ENCODE measurements around the gene FAM107B. TPM values are rescaled to one million over a fixed set of nuclear protein-coding genes. Genes with fewer than 3 reads are reported as not detected.

The FAM107B gene
- total and polyA plus RNA-seq, 8 donors, result 22.6 to 105 (median 54.5) TPM

- Histone ChIP-seq H3K9me3 (no peaks in the 10 kb centered on the region), H3K36me3 (no peaks in the 10 kb centered on the region), H3K27ac (peak overlapping the region in 3 of 4 donors; percentile 4 to 78 (median 75)), H3K27me3 (no peaks in the 10 kb centered on the region), H3K4me1 (peaks cover 16 to 41% (median 36%) of the 10 kb centered on the region in 3 donors), H3K4me3 (no peak overlapping the region)
- no peak for TF ChIP-seq CTCF (IDR thresholded peaks at IDR 0.05)
- DNase-seq, result peak in 1 of 6 donors; percentile 42
- WGBS, 2 donors, result 2 to 4% methylated on average over 2 of the region's 2 CpGs
- intact Hi-C loops (cut with DNase I), result no loop called here
- ATAC-seq, result peak; percentile 89 to 94 (median 91)
- peak; percentile 20 for FAIRE-seq
Measured at GRCh38 chr10:14611968-14612693, 162.6 kb downstream of the FAM107B start.

- WGBS, 2 donors, result 57% methylated on average over 1 of the region's 1 CpG
- ATAC-seq (no peak), FAIRE-seq (no peak), DNase-seq (no peak)
- Histone ChIP-seq H3K27ac (no peak overlapping the region), H3K9me3 (no peaks in the 10 kb centered on the region), H3K4me3 (no peak overlapping the region), H3K4me1 (peaks cover 16 to 53% (median 44%) of the 10 kb centered on the region in 3 donors), H3K27me3 (no peaks in the 10 kb centered on the region), H3K36me3 (no peaks in the 10 kb centered on the region)
- no peak for TF ChIP-seq CTCF (IDR thresholded peaks at IDR 0.05)
- intact Hi-C loops (cut with DNase I), result no loop called here
Measured at GRCh38 chr10:14609178-14609577, 165.5 kb downstream of the FAM107B start.

- no peak for TF ChIP-seq CTCF (IDR thresholded peaks at IDR 0.05)
- Histone ChIP-seq H3K4me3 (no peak overlapping the region), H3K4me1 (peaks cover 16 to 53% (median 43%) of the 10 kb centered on the region in 3 donors), H3K27ac (peak overlapping the region in 1 of 4 donors; percentile 39), H3K9me3 (no peaks in the 10 kb centered on the region), H3K27me3 (no peaks in the 10 kb centered on the region), H3K36me3 (no peaks in the 10 kb centered on the region)
- FAIRE-seq, result no peak
- peak in 2 of 6 donors; percentile 26 to 55 for DNase-seq
- intact Hi-C loops (cut with DNase I), result no loop called here
- ATAC-seq, result peak in 2 of 4 donors; percentile 1 to 7
- WGBS, 2 donors, result 58 to 65% methylated on average over 4 of the region's 4 CpGs
Measured at GRCh38 chr10:14608381-14609001, 166.2 kb downstream of the FAM107B start.

GRCh38 chr10:14606633-14607032, 168.1 kb downstream of the FAM107B start:
- no peak for DNase-seq
- no peak overlapping the region for H3K27ac ChIP-seq
- intact Hi-C loops (cut with DNase I), result no loop called here
- ATAC-seq, result no peak
- no peaks in the 10 kb centered on the region for H3K27me3 ChIP-seq
- H3K36me3 ChIP-seq, result no peaks in the 10 kb centered on the region
- no peaks in the 10 kb centered on the region for H3K9me3 ChIP-seq
- H3K4me1 ChIP-seq, result peaks cover 16 to 41% (median 34%) of the 10 kb centered on the region in 3 donors
- WGBS, 2 donors, result 76 to 81% methylated on average over 2 of the region's 2 CpGs
- TF ChIP-seq CTCF (IDR thresholded peaks at IDR 0.05), result no peak
- H3K4me3 ChIP-seq, result no peak overlapping the region
- FAIRE-seq, result no peak

Measured in pancreas (tissue), 10 donors.